GM18499 (cell line): ENCODE data around the gene ARAP1.

Experiments used
- ATAC-seq: cut with Tn5 transposase; IDR thresholded peaks from one replicate; pipeline ENCODE4 v1.9.1; 2021; ENCODE audit warnings: moderate number of reproducible peaks; ENCODE audit not compliant: insufficient read depth, unreplicated experiment

Gene ARAP1

DNA sequence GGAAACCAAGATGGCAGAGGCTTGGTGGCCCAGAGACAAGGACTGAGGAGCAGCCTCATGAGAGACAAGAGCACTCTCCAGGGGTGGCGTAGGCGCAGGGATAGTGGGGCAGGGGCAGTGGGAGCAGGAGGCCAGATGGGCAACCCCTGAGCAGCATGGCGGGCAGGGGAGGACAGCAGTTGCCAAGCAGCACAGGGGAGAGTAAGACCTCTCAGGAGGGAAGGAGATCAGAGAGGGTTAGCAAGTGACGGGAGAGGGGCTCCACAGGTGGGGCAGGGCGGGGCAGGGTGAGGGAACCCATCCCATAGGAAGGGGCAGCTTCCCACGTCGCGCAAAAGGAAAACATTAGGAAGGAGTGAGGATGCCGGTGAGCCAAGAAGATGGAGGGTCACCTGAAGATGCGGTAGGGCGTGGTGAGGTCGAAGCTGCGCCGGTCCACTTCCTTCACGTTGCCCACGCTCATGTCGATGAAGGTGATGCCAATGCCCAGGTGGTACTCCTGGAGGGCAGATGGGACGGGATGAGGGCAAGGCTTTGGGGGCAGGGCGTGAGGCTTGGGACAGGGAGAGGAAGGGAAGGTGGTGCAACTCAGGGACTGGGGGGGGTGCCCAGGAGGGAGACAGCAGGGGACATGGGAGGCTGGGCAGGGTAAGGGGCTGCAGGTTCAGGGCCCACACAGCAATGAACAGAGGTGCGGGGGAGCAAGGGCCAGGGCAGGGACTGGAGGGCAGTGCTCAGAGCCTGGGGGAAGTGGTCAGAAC lies 42.5 kb downstream of the ARAP1 start:
- ATAC-seq: no peak

DNA sequence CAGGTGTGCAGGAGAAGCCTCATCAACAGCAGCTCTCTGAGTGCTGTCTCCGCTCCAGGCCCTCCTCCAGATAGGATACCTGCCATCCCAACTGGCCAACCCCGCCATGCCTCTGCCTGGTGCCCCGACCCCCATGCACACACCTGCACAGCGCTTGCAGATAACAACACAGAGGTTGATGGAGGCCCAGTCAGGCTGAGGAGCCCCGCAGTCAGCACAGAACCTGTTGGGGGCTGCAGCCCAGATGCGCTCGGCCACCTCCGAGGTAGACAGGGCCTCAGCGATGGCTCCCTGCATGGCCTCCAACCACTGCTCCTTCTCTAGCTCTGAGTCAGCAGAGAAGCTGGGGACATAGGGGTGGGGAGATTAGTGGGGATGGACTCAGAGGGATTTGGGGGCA lies 45.2 kb downstream of the ARAP1 start:
- ATAC-seq: no peak

DNA sequence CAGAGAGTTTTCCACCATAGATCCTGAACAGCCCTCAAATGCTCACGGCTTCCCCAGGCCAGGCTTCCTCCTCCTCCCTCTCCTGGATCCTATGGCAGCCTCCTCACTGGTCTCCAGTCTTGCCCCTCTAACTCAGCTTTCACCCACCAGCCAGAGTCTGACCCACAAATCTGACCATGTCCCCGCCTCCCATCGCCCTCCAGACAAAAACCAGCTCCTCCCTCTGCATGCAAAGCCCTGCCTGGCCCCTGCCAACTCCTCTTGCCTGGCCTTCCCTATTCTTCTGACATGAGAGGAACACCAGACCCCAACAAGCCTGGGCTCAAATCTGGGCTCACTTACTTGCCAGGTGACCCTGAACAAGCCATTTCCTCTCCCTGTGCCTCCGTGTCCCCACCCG lies 45.6 kb downstream of the ARAP1 start:
- ATAC-seq: no peak

DNA sequence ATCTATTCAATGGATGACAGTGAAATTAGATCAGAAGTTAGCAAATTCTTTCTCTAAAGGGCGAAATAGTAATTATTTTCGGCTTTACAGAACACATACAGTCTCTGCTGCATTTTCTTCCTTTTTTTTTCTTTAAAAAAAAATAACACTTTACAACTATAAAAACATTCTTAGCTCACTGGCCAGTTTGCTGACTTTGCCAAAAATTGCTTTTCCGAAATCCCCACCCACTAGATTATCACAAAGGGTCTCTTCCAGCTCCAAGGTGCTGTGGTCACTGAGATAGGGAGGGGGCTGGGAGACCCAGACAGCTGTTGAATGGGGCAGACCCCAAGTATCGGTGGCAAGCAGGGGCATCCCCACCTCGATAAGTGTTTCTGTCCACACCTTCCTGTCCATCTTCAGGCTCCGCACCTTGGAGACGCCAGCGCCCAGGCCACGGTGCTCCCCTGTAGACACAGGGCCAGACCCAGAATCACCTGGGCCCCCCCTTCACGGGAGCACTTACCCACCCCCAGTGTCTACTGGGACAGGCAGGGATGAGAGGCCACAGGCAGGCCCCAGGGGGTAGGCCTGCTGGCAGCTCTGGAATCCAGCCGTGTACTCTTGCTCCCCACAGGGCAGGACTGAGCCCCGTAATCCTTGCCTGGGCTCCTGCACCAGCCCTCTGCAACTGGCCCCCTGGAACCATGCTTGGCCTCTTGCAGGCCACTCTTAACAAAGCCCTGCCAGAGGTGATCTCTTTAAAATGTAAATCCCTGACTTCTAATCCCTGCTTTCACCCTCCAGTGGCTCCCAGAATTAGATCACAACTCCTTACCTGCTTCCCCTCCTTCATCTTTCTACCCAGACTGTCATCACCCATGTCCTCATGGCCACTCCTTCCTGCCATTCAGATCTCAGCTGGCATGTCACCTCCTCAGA lies 46.5 kb downstream of the ARAP1 start:
- ATAC-seq: no peak

DNA sequence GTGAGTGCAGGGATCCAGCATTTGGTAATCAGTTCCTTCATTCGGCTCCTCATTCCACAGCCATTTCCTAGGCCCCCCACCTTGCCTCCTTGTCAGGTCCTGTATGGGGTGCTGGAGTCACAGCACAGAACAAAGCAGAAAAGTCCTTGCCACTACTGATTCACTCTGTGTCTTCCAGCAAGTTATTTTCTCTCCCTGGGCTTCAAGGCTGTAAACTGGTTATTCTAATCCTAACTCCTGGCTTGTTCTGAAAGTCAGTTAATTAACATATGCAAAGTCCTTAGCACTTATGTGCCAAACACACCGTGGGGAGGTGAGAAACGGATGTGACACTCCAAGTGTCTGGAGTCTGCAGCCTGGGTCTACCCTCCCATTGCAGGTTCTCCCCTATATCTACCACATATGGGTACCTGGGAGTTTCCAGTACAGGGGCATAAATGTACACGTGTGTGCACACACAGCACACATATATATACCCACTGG lies 47.4 kb downstream of the ARAP1 start:
- ATAC-seq: no peak

DNA sequence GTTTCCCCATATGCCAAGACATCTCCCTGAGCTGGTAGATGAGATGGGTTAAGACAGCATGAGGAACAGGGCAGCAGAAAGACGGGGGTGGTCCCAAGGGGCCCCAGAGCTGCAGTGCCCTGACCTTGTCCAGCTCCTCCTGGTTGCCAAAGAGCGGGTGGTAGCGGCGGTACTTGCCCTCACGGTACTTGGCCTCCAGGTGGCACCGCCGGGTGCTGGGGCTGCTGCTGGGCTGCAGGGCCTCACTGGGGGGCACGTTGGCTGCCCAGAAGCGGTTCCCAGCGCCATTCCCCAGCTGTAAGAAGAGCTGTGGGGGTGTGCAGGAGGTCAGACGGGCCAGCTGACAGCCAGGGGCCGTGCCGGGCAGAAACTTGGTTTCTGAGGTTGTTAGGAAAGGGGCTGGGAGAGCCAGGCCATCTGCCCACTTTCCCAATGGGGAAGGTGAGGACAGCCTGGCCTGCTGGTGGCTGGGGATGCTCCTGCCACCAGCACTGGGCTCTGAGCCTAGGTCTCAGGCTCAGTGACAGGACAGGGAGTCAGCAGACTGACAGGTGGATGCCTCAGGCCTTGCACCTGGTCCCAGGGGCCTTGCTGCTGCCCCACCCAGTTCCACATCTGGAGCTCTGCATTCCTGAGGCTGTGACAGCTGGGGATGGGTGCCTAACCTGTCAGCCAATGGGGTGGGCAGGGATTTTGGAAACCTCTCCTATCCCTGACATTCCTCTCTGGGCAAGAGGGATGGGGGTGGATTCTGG lies 48.0 kb downstream of the ARAP1 start:
- no peak for ATAC-seq

DNA sequence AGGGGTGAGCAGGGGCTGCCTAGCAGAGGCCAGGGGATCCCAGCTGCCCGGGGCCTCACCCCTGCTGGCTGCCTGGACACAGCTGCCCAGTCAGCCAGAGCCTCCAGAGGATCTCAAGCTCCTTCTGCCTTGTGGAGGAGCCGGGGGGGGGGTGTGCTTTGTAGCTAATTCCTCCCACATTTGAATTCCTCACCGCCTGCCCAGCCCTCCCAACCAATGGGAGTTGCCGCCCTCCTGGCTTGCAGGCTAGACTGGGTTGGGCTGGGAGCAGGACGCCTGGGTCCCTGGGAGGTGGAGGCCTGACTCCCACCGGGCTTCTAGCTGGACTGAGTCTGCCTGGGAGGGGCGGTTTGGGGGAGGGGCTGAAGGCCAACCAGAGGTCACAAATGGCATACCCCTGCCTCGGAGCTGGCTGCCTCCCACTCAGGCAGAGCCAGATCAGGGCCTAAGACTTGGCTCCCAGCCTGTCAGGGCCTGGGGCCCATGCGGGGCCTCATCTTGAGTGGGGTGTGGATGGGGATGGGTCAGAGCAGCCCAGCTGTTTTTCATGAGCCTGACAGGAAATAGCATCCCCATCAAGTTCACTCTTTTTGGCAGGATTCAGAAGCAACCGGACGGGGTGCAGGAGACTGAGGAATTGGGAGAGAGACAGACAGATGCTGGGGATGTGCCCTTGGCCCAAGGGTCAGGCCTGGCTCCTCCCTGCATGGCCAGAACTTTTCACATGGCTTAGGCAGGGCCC lies 48.8 kb downstream of the ARAP1 start:
- no peak for ATAC-seq

DNA sequence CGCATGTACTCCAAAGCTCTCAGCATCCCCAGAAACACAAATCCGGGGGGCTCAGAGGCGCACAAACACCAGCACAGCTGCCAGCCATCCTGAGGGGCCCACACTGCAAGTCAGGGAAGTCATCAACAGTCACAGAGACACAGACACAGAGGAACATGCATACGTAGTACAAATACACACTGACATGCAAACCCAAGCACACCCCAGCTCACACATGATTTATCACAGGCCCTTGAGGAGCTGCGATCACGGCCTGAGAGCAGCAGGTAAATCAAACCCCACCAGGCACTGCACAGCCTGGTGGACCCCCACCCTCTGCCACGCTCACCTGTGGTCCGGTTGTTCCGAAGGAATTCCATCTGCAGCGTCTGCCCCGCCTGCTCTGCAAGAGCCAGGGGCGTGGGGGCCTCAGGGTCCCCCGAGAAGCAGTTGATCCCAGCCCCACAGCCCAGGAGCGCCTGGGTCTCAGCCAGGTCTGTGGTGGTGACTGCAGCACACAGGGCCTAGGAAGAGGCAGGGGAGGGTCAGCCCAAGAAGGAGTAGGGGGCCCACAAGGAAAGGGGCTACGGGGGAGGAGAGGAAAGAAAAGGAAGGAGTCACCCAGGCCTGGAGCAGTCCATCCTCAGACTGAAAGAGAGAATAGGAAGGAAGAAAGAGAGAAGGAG lies 49.5 kb downstream of the ARAP1 start:
- no peak for ATAC-seq

DNA sequence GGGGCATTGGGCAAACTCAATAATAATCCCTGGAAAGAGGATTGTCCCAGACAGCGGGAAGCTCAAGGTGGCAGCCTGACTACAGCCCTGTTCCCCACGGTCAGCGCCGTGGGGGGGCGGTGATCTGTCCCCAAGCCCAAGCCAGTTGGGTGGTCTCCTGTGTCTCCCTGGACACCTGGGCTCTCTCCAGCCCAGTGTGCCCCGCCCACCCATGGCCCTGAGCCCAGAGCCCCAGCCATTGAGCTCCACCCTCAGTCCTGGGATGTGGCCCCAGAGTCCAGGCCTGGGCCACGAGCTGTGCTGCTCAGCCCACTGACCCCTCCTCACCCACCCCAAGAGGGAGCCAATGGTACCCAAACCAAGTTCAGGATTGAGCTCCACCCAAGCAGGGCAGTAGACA lies 50.1 kb downstream of the ARAP1 start:
- ATAC-seq: no peak

DNA sequence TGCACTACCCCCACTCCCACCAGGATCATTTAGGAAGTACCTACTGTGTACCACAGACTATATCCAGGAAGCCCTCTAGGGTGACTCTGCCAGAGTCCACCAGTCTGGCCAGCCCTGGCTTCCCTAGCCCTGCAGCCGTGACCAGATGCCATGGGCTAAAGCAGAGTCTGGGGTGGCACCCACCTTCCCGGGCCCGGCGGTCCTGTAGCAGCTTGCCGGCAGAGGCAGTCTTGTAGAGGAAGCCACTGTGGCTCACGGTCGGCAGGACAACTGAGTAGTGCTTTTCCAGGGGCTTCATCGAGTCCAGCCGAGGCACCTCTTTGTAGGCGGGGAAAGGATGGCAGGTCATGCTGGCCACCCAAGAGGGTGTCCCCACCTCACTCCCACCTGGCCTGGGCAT lies 50.7 kb downstream of the ARAP1 start:
- no peak for ATAC-seq

DNA sequence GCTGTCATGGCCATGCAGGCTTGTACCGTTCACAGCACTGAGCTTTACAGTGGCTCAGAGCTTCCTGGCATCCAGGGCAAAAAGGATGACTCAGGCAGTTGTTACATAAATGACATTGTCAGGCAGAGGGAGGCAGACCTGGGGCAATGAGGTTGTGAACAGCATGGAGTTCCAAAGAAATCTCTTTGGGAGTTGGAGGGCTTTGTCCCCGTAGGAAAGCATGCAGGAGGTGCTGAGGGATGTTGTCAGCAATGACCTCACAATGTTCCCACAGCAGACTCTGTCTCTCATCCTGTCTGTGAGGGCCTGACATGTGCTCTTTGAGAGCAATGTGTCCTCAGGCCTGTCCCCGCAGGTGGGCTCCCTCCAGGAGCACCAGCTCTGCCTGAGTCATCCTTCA lies 52.1 kb downstream of the ARAP1 start:
- no peak for ATAC-seq

DNA sequence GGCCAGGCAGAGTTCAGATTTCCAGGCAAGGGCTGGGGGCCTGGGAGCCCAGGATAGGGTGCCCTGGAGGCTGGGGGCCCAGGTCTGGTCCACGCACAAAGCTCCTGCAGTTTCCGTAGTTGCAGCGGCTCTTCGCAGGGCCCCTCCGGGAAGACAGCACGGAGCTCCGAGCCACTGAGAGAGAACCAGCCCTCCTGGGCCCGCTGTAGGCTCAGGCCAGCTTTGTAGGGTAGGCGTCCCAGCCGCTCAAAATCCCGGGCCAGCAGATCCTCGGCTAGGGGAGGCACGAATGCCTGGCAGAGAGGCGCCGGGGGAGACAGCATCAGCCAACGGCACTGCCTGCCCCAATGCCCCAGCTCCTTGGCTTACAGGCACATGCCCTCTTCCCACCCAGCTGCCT lies 54.4 kb downstream of the ARAP1 start:
- no peak for ATAC-seq

DNA sequence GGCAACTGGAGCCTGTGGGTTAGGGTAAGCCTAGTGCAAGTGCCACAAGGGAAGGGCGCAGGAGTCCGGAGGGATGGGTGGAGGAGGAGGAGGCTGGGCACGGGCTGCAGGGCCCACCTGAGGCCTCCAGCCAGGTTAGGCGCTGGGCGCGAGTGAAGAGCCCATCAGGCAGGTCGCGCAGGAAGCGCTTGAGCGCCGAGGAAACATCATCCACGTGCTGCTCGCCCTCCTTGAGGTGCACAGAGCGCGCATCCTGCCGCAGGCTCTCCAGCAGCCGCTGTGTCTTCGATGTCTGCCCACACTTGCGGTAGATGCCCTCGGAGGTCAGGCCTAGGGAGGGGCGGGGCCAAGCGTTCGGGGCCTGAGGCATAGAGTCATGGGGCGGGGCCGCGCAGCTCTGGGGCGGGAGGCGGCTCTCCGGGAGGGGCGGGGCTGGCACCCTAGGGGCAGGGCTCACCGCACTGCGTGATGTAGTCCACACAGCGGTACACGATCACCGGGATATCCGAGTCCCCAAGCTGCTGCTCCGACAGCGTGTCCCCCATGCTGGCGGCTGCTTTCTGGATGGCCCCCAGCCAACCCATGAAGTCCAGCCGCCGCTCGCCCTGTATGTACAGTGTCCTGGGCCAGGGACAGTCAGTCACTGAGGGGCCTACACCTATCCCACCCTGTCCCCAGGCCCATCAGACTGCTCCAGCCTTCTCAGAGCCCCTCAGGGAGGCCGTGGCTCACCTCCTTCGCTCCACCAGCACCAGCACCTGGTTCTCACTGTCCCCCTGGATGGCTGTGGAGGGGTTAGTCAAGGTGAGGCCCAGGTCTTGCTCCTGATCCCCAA lies 55.1 kb downstream of the ARAP1 start:
- ATAC-seq: no peak

DNA sequence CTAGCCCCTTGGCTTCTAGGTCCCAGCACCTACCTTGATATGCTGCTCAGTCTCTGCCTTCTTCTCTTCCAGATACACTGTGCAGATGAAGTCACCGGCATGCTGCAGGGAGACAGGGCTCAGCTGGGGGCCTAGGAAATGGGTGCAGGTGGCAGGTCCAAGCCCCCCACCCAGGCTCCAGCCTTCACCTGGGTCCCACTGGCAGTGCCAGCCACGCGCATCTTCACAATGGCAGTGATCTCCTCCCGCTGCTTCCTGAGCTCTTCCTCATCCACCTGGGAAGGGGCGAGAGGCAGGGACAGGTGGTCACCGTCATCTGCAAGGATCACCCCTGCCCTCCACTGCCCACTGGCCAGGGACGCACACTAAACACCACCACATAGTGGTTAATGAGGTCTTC lies 56.9 kb downstream of the ARAP1 start:
- no peak for ATAC-seq

DNA sequence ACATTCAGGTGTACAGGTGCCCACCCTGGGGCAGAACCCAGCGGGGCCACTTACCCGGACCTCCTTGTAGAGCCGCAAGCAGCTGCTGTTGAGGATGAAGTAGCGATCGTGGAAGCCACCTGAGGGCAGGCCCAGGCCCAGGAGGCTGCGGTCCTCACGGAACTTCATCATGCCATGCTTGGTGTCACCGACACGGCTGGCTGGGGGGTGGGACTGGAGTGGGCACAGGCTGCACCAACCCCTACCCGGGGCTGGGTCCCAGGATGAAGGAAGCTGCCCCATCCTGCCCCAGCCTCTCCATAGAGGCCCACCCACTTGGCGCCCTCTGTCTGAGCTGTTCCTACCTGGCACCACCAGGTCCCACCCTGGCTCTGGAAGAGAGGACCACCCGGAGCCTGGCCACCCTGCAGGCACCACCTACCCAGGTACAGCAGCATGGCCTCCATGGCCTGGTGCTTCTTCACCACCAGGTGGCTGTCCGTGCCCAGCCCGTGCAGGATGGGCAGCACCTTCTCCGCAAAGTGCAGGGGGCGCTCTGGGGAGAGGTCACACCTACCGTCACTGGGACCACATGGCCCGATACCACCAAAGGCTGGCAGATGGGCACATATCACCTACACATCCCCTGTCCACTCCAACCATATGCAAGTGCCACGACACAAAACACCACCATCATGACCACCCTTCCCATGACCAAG lies 58.8 kb downstream of the ARAP1 start:
- ATAC-seq: no peak

DNA sequence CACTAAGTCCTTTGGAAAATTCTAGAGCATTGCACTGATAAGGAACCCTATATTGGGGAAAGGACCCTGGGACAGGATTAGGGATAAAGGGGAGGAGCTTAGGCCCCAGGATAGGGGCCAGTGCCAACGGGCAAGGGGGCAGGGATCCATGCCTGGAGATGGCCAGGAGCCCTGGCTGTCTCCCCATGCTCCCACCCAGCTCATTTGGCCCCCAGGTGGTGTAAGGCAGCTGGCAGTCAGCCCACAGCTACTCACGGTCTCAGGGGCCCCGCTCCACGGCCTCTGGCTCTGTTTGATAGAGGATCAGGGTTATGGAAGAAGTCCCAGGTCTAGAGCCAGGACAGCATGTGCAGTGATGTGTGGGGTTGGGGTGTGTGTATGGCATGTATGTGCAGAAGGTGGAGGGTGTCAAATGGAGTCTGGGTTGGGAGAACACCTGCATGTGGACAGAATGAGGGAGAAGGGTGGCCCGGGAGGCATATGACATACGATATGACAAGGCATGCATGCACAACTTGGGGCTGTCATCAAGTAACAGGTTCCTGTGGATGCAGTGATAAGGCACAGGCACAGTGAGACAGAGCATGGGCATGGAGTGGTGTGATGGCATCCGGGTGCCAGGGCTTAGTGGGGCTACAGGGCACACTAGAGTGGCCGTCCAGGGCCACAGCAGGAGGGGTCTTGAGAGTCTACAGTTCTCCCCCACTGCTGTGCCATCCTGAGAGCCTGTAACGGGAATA lies 59.5 kb downstream of the ARAP1 start:
- no peak for ATAC-seq

DNA sequence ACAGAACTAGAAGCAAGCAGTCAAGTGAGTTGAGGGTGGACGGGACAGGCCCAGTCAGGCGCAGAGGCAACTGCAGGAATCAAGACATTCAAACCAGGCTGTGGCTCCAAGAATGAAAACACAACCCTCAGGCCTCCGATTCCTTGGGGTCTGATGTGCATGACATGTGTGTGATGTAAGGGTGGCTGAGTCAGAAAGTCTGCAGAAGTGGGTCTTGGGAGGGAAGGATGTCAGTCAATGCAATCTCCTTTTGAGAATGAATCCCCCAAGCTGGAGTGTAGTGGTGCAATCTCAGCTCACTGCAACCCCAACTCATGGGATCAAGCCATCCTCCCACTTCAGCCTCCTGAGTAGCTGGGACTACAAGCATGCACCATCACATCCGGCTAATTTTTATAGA lies 62.0 kb downstream of the ARAP1 start:
- no peak for ATAC-seq
